Endothelial cell of umbilical vein (primary cell): ENCODE measurements around the gene RYR1. TPM values are rescaled to one million over a fixed set of nuclear protein-coding genes. Genes with fewer than 3 reads are reported as not detected.

Source experiments
- BruUV-seq: library from RNA; stranded (reverse); fragments of 400-500 nt; replicated peaks from 2 replicates; lab custom pipeline; 2021; lab: Mats Ljungman, UMichigan
- CTCF ChIA-PET: fragments of 300-600, 350-600 bp; sonication (Branson Sonifier 250); formaldehyde crosslinking; loops from one replicate; lab custom pipeline; 2021; ENCODE audit warnings: antibody characterized with exemption, inconsistent platforms; lab: Charles Lee
- POLR2A ChIA-PET: fragments of 300-600, 350-600 bp; sonication (Branson Sonifier 250); formaldehyde crosslinking; loops from one replicate; lab custom pipeline; 2021; ENCODE audit warnings: antibody characterized with exemption, inconsistent platforms; lab: Charles Lee
- DNase-seq: peaks from one replicate; pipeline ENCODE4 v3.0.0-alpha.2; 2011; ENCODE audit warnings: low read depth, low spot score
- FAIRE-seq: peaks from 2 replicates; lab custom pipeline; 2011; peaks lifted over from hg19 to GRCh38; lab: Jason Lieb, UNC
- H2AFZ ChIP-seq: 2 replicates; pipeline ENCODE4 v1.6.0; 2012; ENCODE audit warnings: low read depth, low read length, control low read depth, inconsistent platforms
- H3K27ac ChIP-seq: 2 replicates; pipeline ENCODE4 v1.5.1; 2011; ENCODE audit warnings: low read depth, mild to moderate bottlenecking, control low read depth, low read length, moderate library complexity; ENCODE audit not compliant: insufficient read depth
- H3K27me3 ChIP-seq, 2 experiments: 2 replicates each; pipeline versions ENCODE4 v1.6.0 to v1.6.1; 2011; ENCODE audit warnings: low read length in 2 of 2, mixed read lengths in 1 of 2; ENCODE audit not compliant: control insufficient read depth in 2 of 2, insufficient read depth in 2 of 2
- H3K36me3 ChIP-seq, 2 experiments: 2 replicates in 1 of 2; 3 replicates in 1 of 2; pipeline ENCODE4 v1.5.1; 2011; ENCODE audit warnings: low read length in 2 of 2, mild to moderate bottlenecking in 1 of 2, moderate library complexity in 1 of 2; ENCODE audit not compliant: control insufficient read depth in 2 of 2, insufficient read depth in 2 of 2; ENCODE audit errors: extremely low read depth in 1 of 2
- H3K4me1 ChIP-seq: 3 replicates; pipeline ENCODE4 v1.5.1; 2011; ENCODE audit warnings: mild to moderate bottlenecking, low read length; ENCODE audit not compliant: control insufficient read depth, insufficient read depth; ENCODE audit errors: extremely low read depth
- H3K4me2 ChIP-seq: 2 replicates; pipeline ENCODE4 v1.6.1; 2011; ENCODE audit warnings: low read length, control low read depth, mixed read lengths; ENCODE audit not compliant: insufficient read depth
- H3K4me3 ChIP-seq, 3 experiments: fragments of 200-600 bp in 1 of 3; sonication (generic), shearing (Covaris generic) in 1 of 3; replicated peaks in 1 of 3; 2 replicates each; pipeline ENCODE4 v1.5.1; 2011 to 2016; ENCODE audit warnings: control low read depth in 3 of 3, low read length in 3 of 3, mild to moderate bottlenecking in 2 of 3, inconsistent platforms in 1 of 3, low read depth in 1 of 3, moderate library complexity in 1 of 3; ENCODE audit not compliant: insufficient read depth in 1 of 3
- H3K79me2 ChIP-seq: 2 replicates; pipeline ENCODE4 v1.6.0; 2012; ENCODE audit warnings: low read length, inconsistent platforms; ENCODE audit not compliant: control insufficient read depth, insufficient read depth
- H3K9ac ChIP-seq: replicated peaks from 2 replicates; pipeline ENCODE3; 2011; ENCODE audit warnings: low read length, control low read depth; ENCODE audit not compliant: insufficient read depth; ENCODE audit errors: extremely low read depth
- H3K9me1 ChIP-seq: replicated peaks from 3 replicates; pipeline ENCODE4 v1.6.0; 2011; ENCODE audit warnings: mild to moderate bottlenecking, low read length; ENCODE audit not compliant: control insufficient read depth, insufficient read depth; ENCODE audit errors: extremely low read depth
- H3K9me3 ChIP-seq: replicated peaks from 2 replicates; pipeline ENCODE4 v1.5.1; 2012; ENCODE audit warnings: low read length, inconsistent platforms; ENCODE audit not compliant: control insufficient read depth, insufficient read depth
- H4K20me1 ChIP-seq: replicated peaks from 2 replicates; pipeline ENCODE3; 2011; ENCODE audit warnings: mild to moderate bottlenecking, low read length; ENCODE audit not compliant: control insufficient read depth, insufficient read depth; ENCODE audit errors: extremely low read depth
- CTCF ChIP-seq, 2 donors: IDR thresholded peaks; 1 replicate in 1 of 2; 2 replicates in 1 of 2; pipeline ENCODE4 v1.5.1; 2011; ENCODE audit warnings: low read length in 2 of 2, mild to moderate bottlenecking in 2 of 2, moderate library complexity in 2 of 2, control low read depth in 1 of 2, inconsistent platforms in 1 of 2, low read depth in 1 of 2; ENCODE audit not compliant: insufficient read depth in 1 of 2; ENCODE audit errors: extremely low read depth in 1 of 2
- EZH2 ChIP-seq: IDR thresholded peaks from 2 replicates; pipeline ENCODE4 v1.6.1; 2012; ENCODE audit warnings: borderline replicate concordance, low read depth, mild to moderate bottlenecking, moderate library complexity, low read length, inconsistent platforms; ENCODE audit not compliant: severe bottlenecking
- GATA2 ChIP-seq: IDR thresholded peaks from 2 replicates; pipeline ENCODE4 v1.7.0; 2011; ENCODE audit warnings: low read depth, mild to moderate bottlenecking, moderate library complexity, mixed read lengths, low read length; ENCODE audit not compliant: insufficient read length, insufficient read depth
- JUN ChIP-seq: IDR thresholded peaks from 2 replicates; pipeline ENCODE4 v1.6.1; 2011; ENCODE audit warnings: borderline replicate concordance, low read depth; ENCODE audit not compliant: insufficient read length, insufficient read depth
- MAX ChIP-seq: IDR thresholded peaks from 2 replicates; pipeline ENCODE4 v1.6.1; 2011; ENCODE audit not compliant: insufficient read depth, insufficient read length
- MYC ChIP-seq: IDR thresholded peaks from one replicate; pipeline ENCODE4 v1.6.1; 2011; ENCODE audit warnings: mild to moderate bottlenecking, low read depth, low read length
- POLR2A ChIP-seq: IDR thresholded peaks from 2 replicates; pipeline ENCODE4 v1.6.1; 2012; ENCODE audit warnings: low read depth, mild to moderate bottlenecking, control low read depth, low read length
- POLR2AphosphoS5 ChIP-seq: IDR thresholded peaks from 2 replicates; pipeline ENCODE4 v1.6.1; 2012; ENCODE audit warnings: low read depth, mild to moderate bottlenecking, control low read depth, low read length, moderate library complexity; ENCODE audit not compliant: insufficient read depth
- dilution Hi-C: fragments of 300-500 bp; cut with MboI; formaldehyde crosslinking; loops from one replicate; pipeline ENCODE4 v1.15.0; 2019; ENCODE audit warnings: low sequenced_read_pairs; ENCODE audit not compliant: extremely low pct_ligation_motif_present
- intact Hi-C: fragments of 100-400 bp; cut with micrococcal nuclease; formaldehyde crosslinking; loops from one replicate; pipeline ENCODE4 v1.10.0; 2022
- polyA plus RNA-seq, 4 experiments: library from polyadenylated mRNA; depleted of rRNA in 3 of 4; stranded (reverse) in 3 of 4; unstranded in 1 of 4; fragments of >200 nt; gene quantifications; 2 replicates each; pipeline versions ENCODE4 v1.2.1 to v1.2.3, GENCODE V29; 2011 to 2012; ENCODE audit warnings: missing spikeins in 1 of 4
- total RNA-seq: library from RNA; stranded (reverse); gene quantifications from 2 replicates; pipeline ENCODE4 v1.2.3, GENCODE V29; 2021

Gene RYR1
- total and polyA plus RNA-seq, 2 donors (not counting 3 experiments of a cell fraction or from before 2014, with no cell fraction given) = under 0.01 to 0.02 TPM

DNA sequence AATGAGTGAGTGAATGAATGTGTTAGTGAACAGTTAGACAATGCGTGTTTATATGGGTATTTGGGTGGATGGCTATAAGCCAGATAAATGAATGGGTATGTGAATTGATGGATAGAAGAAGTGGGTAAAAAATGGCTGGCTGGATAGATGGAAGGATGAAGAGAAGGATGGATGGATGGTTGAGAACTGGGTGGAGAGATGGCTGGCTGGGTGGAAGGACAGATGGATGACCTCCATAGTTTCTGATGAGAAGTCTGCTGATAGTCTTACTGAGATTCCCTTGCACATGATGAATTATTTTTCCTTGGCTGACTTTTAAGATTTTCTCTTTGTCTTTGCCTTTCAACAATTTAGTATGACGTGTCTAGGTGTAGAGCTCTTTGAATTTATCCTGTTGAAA lies 57.4 kb downstream of the RYR1 start:
- no TSS peak for BruUV-seq
- Histone ChIP-seq H3K27ac (no peak overlapping the region), H2AFZ (no peak overlapping the region), H3K4me2 (no peak overlapping the region), H3K9me1 (no peaks in the 10 kb centered on the region), H3K27me3 (no peaks in the 10 kb centered on the region), H3K4me1 (no peaks in the 10 kb centered on the region), H3K4me3 (no peak overlapping the region), H4K20me1 (no peaks in the 10 kb centered on the region), H3K79me2 (no peaks in the 10 kb centered on the region), H3K9me3 (no peaks in the 10 kb centered on the region), H3K9ac (no peak overlapping the region), H3K36me3 (no peaks in the 10 kb centered on the region)
- POLR2A ChIA-PET = no interaction called here
- DNase-seq (no peak), FAIRE-seq (no peak)
- CTCF ChIA-PET = no interaction called here
- dilution Hi-C loops = no loop called here
- intact Hi-C loops = no loop called here
- TF ChIP-seq CTCF (IDR thresholded peaks at IDR 0.05; ENCODE audit: extremely low read depth in 1 of 2, insufficient read depth in 1 of 2, low read depth in 1 of 2, low read length in 2 of 2) (no peak), GATA2 (no peak), MAX (no peak), JUN (no peak), EZH2 (no peak), POLR2A (no peak), MYC (no peak), POLR2AphosphoS5 (no peak)
